ENCODE data around the gene EFS.

EFS gene

GRCh38 chr14:23399136-23399535 is 34.2 kb upstream of the EFS start:
- no peaks in the 10 kb centered on the region for H3K36me3 ChIP-seq (ENCODE audit: insufficient read depth, low read length)
- no peak overlapping the region for H3K9ac ChIP-seq (ENCODE audit: low read depth, low read length)
- H3K9me3 ChIP-seq (ENCODE audit: insufficient read depth, low read length, severe bottlenecking) = no peaks in the 10 kb centered on the region
- no peak overlapping the region for H3K4me3 ChIP-seq (ENCODE audit: low read depth in 1 of 2, low read length in 2 of 2)
- ATAC-seq (ENCODE audit: insufficient read depth, low read depth) = no peak
- H3K27me3 ChIP-seq (ENCODE audit: insufficient read depth, low read length, poor library complexity) = peaks cover 12% of the 10 kb centered on the region
- no peak for DNase-seq
- no peak overlapping the region for H3K4me2 ChIP-seq (ENCODE audit: insufficient read depth, low read length)
- no peaks in the 10 kb centered on the region for H3K4me1 ChIP-seq (ENCODE audit: insufficient read depth, low read length)
- H3K27ac ChIP-seq (ENCODE audit: low read length) = no peak overlapping the region
- TF ChIP-seq CTCF (IDR thresholded peaks at IDR 0.05; ENCODE audit: borderline replicate concordance, extremely low read depth, low read length, poor library complexity, severe bottlenecking) (no peak), EZH2 (IDR thresholded peaks at IDR 0.05; ENCODE audit: borderline replicate concordance, low read depth, low read length, severe bottlenecking) (no peak)
- no peaks in the 10 kb centered on the region; the same call in 1 of the 2 replicates for H4K20me1 ChIP-seq (ENCODE audit: insufficient read depth, low read length)
- no peaks in the 10 kb centered on the region for H3K79me2 ChIP-seq (ENCODE audit: insufficient read depth, low read length)
- H2AFZ ChIP-seq (ENCODE audit: low read depth, low read length) = no peak overlapping the region

GRCh38 chr14:23398348-23398747 is 33.4 kb upstream of the EFS start:
- H3K9me3 ChIP-seq (ENCODE audit: insufficient read depth, low read length, severe bottlenecking) = no peaks in the 10 kb centered on the region
- TF ChIP-seq CTCF (IDR thresholded peaks at IDR 0.05; ENCODE audit: borderline replicate concordance, extremely low read depth, low read length, poor library complexity, severe bottlenecking) (no peak), EZH2 (IDR thresholded peaks at IDR 0.05; ENCODE audit: borderline replicate concordance, low read depth, low read length, severe bottlenecking) (no peak)
- ATAC-seq (ENCODE audit: insufficient read depth, low read depth) = no peak
- no peak overlapping the region for H2AFZ ChIP-seq (ENCODE audit: low read depth, low read length)
- DNase-seq = no peak
- no peaks in the 10 kb centered on the region for H3K36me3 ChIP-seq (ENCODE audit: insufficient read depth, low read length)
- no peak overlapping the region for H3K4me3 ChIP-seq (ENCODE audit: low read depth in 1 of 2, low read length in 2 of 2)
- H3K4me2 ChIP-seq (ENCODE audit: insufficient read depth, low read length) = no peak overlapping the region
- no peak overlapping the region for H3K9ac ChIP-seq (ENCODE audit: low read depth, low read length)
- no peak overlapping the region for H3K27ac ChIP-seq (ENCODE audit: low read length)
- H4K20me1 ChIP-seq (ENCODE audit: insufficient read depth, low read length) = no peaks in the 10 kb centered on the region
- peaks cover 4% of the 10 kb centered on the region for H3K27me3 ChIP-seq (ENCODE audit: insufficient read depth, low read length, poor library complexity)
- no peaks in the 10 kb centered on the region for H3K4me1 ChIP-seq (ENCODE audit: insufficient read depth, low read length)
- H3K79me2 ChIP-seq (ENCODE audit: insufficient read depth, low read length) = no peaks in the 10 kb centered on the region

- Histone ChIP-seq H3K27me3 (ENCODE audit: insufficient read depth, low read length, poor library complexity) (peaks cover 4% of the 10 kb centered on the region), H3K9ac (ENCODE audit: low read depth, low read length) (no peak overlapping the region), H4K20me1 (ENCODE audit: insufficient read depth, low read length) (no peaks in the 10 kb centered on the region), H3K4me1 (ENCODE audit: insufficient read depth, low read length) (no peaks in the 10 kb centered on the region), H2AFZ (ENCODE audit: low read depth, low read length) (no peak overlapping the region), H3K4me2 (ENCODE audit: insufficient read depth, low read length) (no peak overlapping the region), H3K4me3 (ENCODE audit: low read depth in 1 of 2, low read length in 2 of 2) (no peak overlapping the region), H3K9me3 (ENCODE audit: insufficient read depth, low read length, severe bottlenecking) (no peaks in the 10 kb centered on the region), H3K36me3 (ENCODE audit: insufficient read depth, low read length) (no peaks in the 10 kb centered on the region), H3K79me2 (ENCODE audit: insufficient read depth, low read length) (no peaks in the 10 kb centered on the region), H3K27ac (ENCODE audit: low read length) (no peak overlapping the region)
- ATAC-seq (ENCODE audit: insufficient read depth, low read depth) = no peak
- DNase-seq = no peak
- no peak for TF ChIP-seq CTCF (IDR thresholded peaks at IDR 0.05; ENCODE audit: borderline replicate concordance, extremely low read depth, low read length, poor library complexity, severe bottlenecking)
- TF ChIP-seq EZH2 (IDR thresholded peaks at IDR 0.05; ENCODE audit: borderline replicate concordance, low read depth, low read length, severe bottlenecking) = no peak
Observed at GRCh38 chr14:23396781-23397407, 31.9 kb upstream of the EFS start.
